ENCODE data around the gene CDCP1.

- TF ChIP-seq CTCF (IDR thresholded peaks at IDR 0.05; ENCODE audit: insufficient read depth, low read length, poor library complexity, severe bottlenecking) (no peak), EZH2phosphoT487 (conservative IDR thresholded peaks at IDR 0.05; ENCODE audit: low read length) (no peak)
These were observed 35.3 kb upstream of the CDCP1 start for GRCh38 chr3:45181496-45181895.
